HG02678 (cell line): ENCODE data around the gene ZNF670.
"Not testable (repeated sequence)": the region's sequence is repeated elsewhere in the genome, so short reads cannot be mapped to it uniquely, and the experiment has no call there.

Experiments used
- ATAC-seq: cut with Tn5 transposase; IDR thresholded peaks from one replicate; pipeline ENCODE4 v1.9.1; 2021; ENCODE audit warnings: mild to moderate bottlenecking, moderate library complexity; ENCODE audit not compliant: unreplicated experiment

Gene ZNF670

GRCh38 chr1:247047702-247048101 lies 30.9 kb downstream of the ZNF670 start:
- ATAC-seq: no peak

GRCh38 chr1:247047260-247047659 lies 31.4 kb downstream of the ZNF670 start:
- ATAC-seq: no peak

- no peak for ATAC-seq
These were observed 35.2 kb downstream of the ZNF670 start for GRCh38 chr1:247043406-247043805.

GRCh38 chr1:247037511-247038320 lies 40.9 kb downstream of the ZNF670 start:
- ATAC-seq: no peak

- not testable (repeated sequence) for ATAC-seq
These were observed 46.3 kb downstream of the ZNF670 start for GRCh38 chr1:247032306-247032705.
